ENCODE results near the gene ROBO1.

The ROBO1 gene

GRCh38 chr3:78847603-78848002, 920.2 kb downstream of the ROBO1 start:
- peaks cover 12% of the 10 kb centered on the region for H3K4me1 ChIP-seq (ENCODE audit: control insufficient read depth, insufficient read depth, low read length)
- H3K9me3 ChIP-seq (replicated peaks; ENCODE audit: low read length): no peaks in the 10 kb centered on the region
- H3K9ac ChIP-seq (ENCODE audit: low read depth, low read length): no peak overlapping the region
- H3K27me3 ChIP-seq (ENCODE audit: control insufficient read depth, insufficient read depth, low read length): no peaks in the 10 kb centered on the region
- no peaks in the 10 kb centered on the region for H3K36me3 ChIP-seq (ENCODE audit: insufficient read depth, low read length)
- no peak overlapping the region for H3K4me3 ChIP-seq (ENCODE audit: low read length)
- H3K4me2 ChIP-seq (ENCODE audit: low read length): no peak overlapping the region

DNA sequence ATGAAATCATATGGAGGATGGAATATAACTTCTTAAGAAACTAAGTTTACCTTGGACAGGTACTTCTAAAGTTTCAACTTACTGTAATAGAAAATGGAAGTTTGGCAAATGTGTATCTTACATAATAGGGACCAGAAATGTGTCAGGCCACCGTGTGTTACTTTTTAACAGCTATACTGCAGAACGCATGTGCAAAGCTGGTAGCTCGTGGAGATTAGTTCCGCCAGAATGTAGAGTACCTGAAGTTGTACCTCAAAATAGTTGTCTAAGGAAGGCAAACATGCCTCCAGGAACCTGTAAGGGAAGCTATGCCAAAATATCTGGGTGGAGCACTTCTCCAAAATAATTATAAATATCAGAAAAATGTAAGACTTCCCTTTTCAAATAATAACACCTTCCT, 920.6 kb downstream of the ROBO1 start:
- Histone ChIP-seq H3K9ac (ENCODE audit: low read depth, low read length) (no peak overlapping the region), H3K4me2 (ENCODE audit: low read length) (no peak overlapping the region), H3K36me3 (ENCODE audit: insufficient read depth, low read length) (no peaks in the 10 kb centered on the region), H3K4me1 (ENCODE audit: control insufficient read depth, insufficient read depth, low read length) (peaks cover 12% of the 10 kb centered on the region), H3K9me3 (replicated peaks; ENCODE audit: low read length) (no peaks in the 10 kb centered on the region), H3K4me3 (ENCODE audit: low read length) (no peak overlapping the region), H3K27me3 (ENCODE audit: control insufficient read depth, insufficient read depth, low read length) (no peaks in the 10 kb centered on the region)

DNA sequence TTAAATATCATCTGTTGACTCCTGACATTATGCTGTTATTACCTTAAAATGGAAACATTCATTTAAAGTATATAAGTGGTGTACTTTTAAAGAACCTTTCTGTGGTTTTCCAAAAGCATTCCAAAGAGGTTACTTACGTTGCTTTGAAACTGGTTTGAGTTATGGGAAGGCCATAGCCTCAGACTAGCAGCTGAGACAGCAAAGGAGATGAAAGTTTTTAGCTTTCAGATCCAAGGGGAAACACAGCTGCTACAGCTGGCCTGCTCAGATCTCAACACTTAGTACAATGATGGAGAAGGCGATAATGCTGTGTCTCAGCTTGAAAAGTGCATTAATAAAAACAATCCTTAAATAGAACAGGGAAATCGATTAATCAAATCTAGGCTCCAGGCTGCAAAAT, 921.1 kb downstream of the ROBO1 start:
- Histone ChIP-seq H3K4me3 (ENCODE audit: low read length) (no peak overlapping the region), H3K27me3 (ENCODE audit: control insufficient read depth, insufficient read depth, low read length) (no peaks in the 10 kb centered on the region), H3K9me3 (replicated peaks; ENCODE audit: low read length) (no peaks in the 10 kb centered on the region), H3K9ac (ENCODE audit: low read depth, low read length) (no peak overlapping the region), H3K36me3 (ENCODE audit: insufficient read depth, low read length) (no peaks in the 10 kb centered on the region), H3K4me2 (ENCODE audit: low read length) (no peak overlapping the region), H3K4me1 (ENCODE audit: control insufficient read depth, insufficient read depth, low read length) (peaks cover 12% of the 10 kb centered on the region)

DNA sequence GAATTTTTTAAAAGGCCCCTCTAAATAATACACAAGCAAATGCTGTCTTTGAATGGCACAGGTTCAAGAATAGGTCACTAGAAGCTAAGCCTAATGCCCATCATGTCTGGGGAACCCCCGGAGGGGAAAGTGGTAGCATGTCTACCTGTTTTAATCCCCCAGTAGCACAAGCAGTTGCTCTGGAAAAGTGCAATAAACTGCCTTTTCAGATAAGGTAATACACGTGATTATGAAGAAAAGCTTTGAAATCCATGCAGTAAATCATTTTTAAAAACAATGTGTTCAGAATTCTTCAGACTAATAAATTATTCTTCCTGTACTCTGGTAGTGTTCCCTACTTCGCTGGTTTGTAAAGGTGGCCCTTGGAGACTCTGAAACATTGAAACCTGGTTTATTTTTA, 922.2 kb downstream of the ROBO1 start:
- H3K4me2 ChIP-seq (ENCODE audit: low read length): no peak overlapping the region
- peaks cover 12% of the 10 kb centered on the region for H3K4me1 ChIP-seq (ENCODE audit: control insufficient read depth, insufficient read depth, low read length)
- H3K4me3 ChIP-seq (ENCODE audit: low read length): no peak overlapping the region
- H3K9me3 ChIP-seq (replicated peaks; ENCODE audit: low read length): no peaks in the 10 kb centered on the region
- H3K9ac ChIP-seq (ENCODE audit: low read depth, low read length): no peak overlapping the region
- no peaks in the 10 kb centered on the region for H3K36me3 ChIP-seq (ENCODE audit: insufficient read depth, low read length)
- no peaks in the 10 kb centered on the region for H3K27me3 ChIP-seq (ENCODE audit: control insufficient read depth, insufficient read depth, low read length)

- Histone ChIP-seq H3K9ac (ENCODE audit: low read depth, low read length) (no peak overlapping the region), H3K4me1 (ENCODE audit: control insufficient read depth, insufficient read depth, low read length) (peaks cover 19% of the 10 kb centered on the region), H3K9me3 (replicated peaks; ENCODE audit: low read length) (no peaks in the 10 kb centered on the region), H3K27me3 (ENCODE audit: control insufficient read depth, insufficient read depth, low read length) (no peaks in the 10 kb centered on the region), H3K4me3 (ENCODE audit: low read length) (no peak overlapping the region), H3K36me3 (ENCODE audit: insufficient read depth, low read length) (no peaks in the 10 kb centered on the region), H3K4me2 (ENCODE audit: low read length) (no peak overlapping the region)
Measured at GRCh38 chr3:78844307-78844706, 923.5 kb downstream of the ROBO1 start.

DNA sequence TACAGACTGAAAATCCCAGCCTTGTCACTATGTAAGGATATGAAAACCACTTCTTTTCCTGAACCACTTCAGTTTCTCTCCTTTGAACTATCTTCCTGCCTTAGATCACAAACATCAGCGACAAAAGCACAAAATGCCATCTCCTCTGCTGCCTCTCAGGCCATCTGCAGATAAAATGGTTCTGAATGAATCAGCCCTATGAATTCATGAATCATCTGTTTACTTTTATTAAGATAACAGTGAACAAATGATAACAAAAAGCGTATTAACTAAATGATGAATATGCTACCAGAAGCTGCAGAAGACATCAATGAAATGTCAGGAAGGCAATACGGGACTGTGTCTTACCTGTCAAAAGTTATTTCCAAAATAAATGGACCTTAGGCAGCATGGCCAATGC, 928.1 kb downstream of the ROBO1 start:
- Histone ChIP-seq H3K9ac (ENCODE audit: low read depth, low read length) (no peak overlapping the region), H3K4me2 (ENCODE audit: low read length) (peak overlapping the region; percentile 4), H3K9me3 (replicated peaks; ENCODE audit: low read length) (no peaks in the 10 kb centered on the region), H3K27me3 (ENCODE audit: control insufficient read depth, insufficient read depth, low read length) (no peaks in the 10 kb centered on the region), H3K36me3 (ENCODE audit: insufficient read depth, low read length) (no peaks in the 10 kb centered on the region), H3K4me1 (ENCODE audit: control insufficient read depth, insufficient read depth, low read length) (peaks cover 8% of the 10 kb centered on the region), H3K4me3 (ENCODE audit: low read length) (no peak overlapping the region)

DNA sequence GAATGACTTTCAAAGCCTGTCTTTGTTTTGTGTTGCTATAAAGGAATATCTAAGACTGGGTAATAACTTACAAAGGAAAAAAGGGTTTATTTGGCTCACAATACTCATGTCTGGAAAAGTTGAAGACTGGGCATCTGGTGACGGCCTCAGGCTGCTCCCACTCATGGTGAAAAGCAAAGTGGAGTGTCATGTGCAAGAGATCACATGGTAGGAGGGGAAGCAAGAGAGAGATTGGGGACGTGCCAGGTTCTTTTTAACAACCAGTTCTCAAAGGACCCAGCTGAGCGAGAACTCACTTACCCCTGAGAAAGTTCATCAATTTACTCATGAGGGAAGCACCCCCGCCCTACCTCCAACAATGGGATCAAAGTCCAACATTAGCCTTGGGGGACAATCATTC, 929.4 kb downstream of the ROBO1 start:
- Histone ChIP-seq H3K27me3 (ENCODE audit: control insufficient read depth, insufficient read depth, low read length) (no peaks in the 10 kb centered on the region), H3K4me2 (ENCODE audit: low read length) (no peak overlapping the region), H3K9ac (ENCODE audit: low read depth, low read length) (no peak overlapping the region), H3K9me3 (replicated peaks; ENCODE audit: low read length) (no peaks in the 10 kb centered on the region), H3K4me3 (ENCODE audit: low read length) (no peak overlapping the region), H3K4me1 (ENCODE audit: control insufficient read depth, insufficient read depth, low read length) (peaks cover 8% of the 10 kb centered on the region), H3K36me3 (ENCODE audit: insufficient read depth, low read length) (no peaks in the 10 kb centered on the region)

DNA sequence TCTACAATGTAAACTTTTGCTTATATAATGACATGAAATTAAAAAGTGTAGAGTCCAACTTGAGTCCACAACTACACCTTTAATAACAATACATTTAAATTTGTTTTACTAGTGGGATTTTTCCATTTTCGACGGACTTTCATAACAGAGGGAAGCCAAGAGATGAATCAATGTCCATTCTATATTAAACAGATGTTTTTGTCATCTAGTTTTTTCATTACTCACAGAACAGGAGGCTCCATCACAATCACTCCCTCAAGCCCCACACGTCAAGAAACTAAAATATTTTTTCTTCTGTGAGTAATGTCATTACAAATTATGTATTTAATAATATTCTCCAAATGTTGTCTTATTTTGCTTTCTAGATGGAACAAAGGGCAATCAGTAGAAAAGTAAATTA, 932.9 kb downstream of the ROBO1 start:
- Histone ChIP-seq H3K4me1 (ENCODE audit: control insufficient read depth, insufficient read depth, low read length) (peaks cover 5% of the 10 kb centered on the region), H3K9me3 (replicated peaks; ENCODE audit: low read length) (no peaks in the 10 kb centered on the region), H3K27me3 (ENCODE audit: control insufficient read depth, insufficient read depth, low read length) (no peaks in the 10 kb centered on the region), H3K36me3 (ENCODE audit: insufficient read depth, low read length) (no peaks in the 10 kb centered on the region), H3K4me2 (ENCODE audit: low read length) (no peak overlapping the region), H3K4me3 (ENCODE audit: low read length) (no peak overlapping the region), H3K9ac (ENCODE audit: low read depth, low read length) (no peak overlapping the region)

DNA sequence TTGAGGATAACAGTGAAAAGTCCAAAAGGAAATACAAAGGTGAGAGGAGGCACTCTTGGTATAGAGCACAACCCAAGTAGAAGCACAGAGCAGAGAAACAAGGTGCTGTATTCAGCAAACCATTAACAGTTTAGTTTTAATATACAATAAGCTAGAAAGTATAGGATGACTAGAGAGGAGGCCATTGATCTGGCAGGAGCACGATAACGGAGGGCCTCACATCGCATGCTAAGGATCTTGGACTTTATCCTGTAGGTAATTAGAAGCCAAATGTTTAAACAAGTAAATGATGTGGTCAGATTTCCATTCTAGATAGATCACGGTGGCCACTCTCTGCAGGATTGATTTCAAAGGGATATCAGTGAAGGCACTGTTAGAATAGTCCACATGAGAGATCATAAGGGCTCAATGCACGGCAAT, 935.0 kb downstream of the ROBO1 start:
- Histone ChIP-seq H3K27me3 (ENCODE audit: control insufficient read depth, insufficient read depth, low read length) (no peaks in the 10 kb centered on the region), H3K36me3 (ENCODE audit: insufficient read depth, low read length) (no peaks in the 10 kb centered on the region), H3K9me3 (replicated peaks; ENCODE audit: low read length) (no peaks in the 10 kb centered on the region), H3K4me3 (ENCODE audit: low read length) (no peak overlapping the region), H3K4me2 (ENCODE audit: low read length) (no peak overlapping the region), H3K9ac (ENCODE audit: low read depth, low read length) (no peak overlapping the region), H3K4me1 (ENCODE audit: control insufficient read depth, insufficient read depth, low read length) (no peaks in the 10 kb centered on the region)

DNA sequence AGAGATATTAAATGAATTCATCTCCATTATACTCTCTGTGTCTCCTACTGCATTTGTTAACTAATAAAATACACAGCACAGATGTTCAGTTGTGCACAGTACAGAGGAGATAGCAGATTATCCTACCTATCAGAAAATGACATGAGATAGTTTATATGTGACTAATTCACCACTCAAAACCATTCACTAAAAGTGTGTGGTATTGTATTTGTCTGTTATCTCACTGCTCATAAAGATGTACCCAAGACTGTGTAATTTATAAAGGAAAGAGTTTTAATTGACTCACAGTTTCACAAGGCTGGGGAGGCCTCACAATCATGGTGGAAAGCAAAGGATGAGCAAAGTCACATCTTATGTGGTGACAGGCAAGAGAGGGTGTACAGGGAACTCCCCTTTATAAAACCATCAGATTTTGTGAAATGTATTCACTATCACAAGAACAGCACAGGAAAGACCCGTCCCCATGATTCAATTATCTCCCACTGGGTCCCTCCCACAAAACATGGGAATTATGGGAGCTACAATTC, 936.3 kb downstream of the ROBO1 start:
- Histone ChIP-seq H3K4me1 (ENCODE audit: control insufficient read depth, insufficient read depth, low read length) (no peaks in the 10 kb centered on the region), H3K27me3 (ENCODE audit: control insufficient read depth, insufficient read depth, low read length) (no peaks in the 10 kb centered on the region), H3K4me2 (ENCODE audit: low read length) (no peak overlapping the region), H3K9me3 (replicated peaks; ENCODE audit: low read length) (no peaks in the 10 kb centered on the region), H3K36me3 (ENCODE audit: insufficient read depth, low read length) (no peaks in the 10 kb centered on the region), H3K9ac (ENCODE audit: low read depth, low read length) (no peak overlapping the region), H3K4me3 (ENCODE audit: low read length) (no peak overlapping the region)

DNA sequence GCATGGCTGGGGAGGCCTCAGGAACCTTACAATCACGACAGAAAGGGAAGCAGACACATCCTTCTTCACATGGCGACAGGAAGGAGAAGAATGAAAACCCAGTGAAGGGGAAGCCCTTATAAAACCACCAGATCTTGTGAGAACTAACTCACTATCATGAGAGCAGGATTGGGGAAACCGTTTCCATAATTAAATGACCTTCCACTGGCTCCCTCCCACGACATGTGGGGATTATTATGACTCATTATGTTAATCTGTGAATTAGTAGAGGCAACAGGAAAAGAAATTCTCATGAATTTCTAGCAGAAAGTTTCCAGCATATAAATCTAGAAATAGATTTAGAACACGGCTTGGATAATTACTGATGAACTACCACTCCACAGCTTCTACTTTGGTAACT, 937.3 kb downstream of the ROBO1 start:
- Histone ChIP-seq H3K27me3 (ENCODE audit: control insufficient read depth, insufficient read depth, low read length) (no peaks in the 10 kb centered on the region), H3K4me3 (ENCODE audit: low read length) (no peak overlapping the region), H3K36me3 (ENCODE audit: insufficient read depth, low read length) (no peaks in the 10 kb centered on the region), H3K9me3 (replicated peaks; ENCODE audit: low read length) (no peaks in the 10 kb centered on the region), H3K9ac (ENCODE audit: low read depth, low read length) (no peak overlapping the region), H3K4me1 (ENCODE audit: control insufficient read depth, insufficient read depth, low read length) (peaks cover under 1% of the 10 kb centered on the region), H3K4me2 (ENCODE audit: low read length) (no peak overlapping the region)

GRCh38 chr3:78827618-78828017, 940.2 kb downstream of the ROBO1 start:
- Histone ChIP-seq H3K4me3 (ENCODE audit: low read length) (no peak overlapping the region), H3K27me3 (ENCODE audit: control insufficient read depth, insufficient read depth, low read length) (no peaks in the 10 kb centered on the region), H3K9me3 (replicated peaks; ENCODE audit: low read length) (no peaks in the 10 kb centered on the region), H3K9ac (ENCODE audit: low read depth, low read length) (no peak overlapping the region), H3K4me2 (ENCODE audit: low read length) (no peak overlapping the region), H3K36me3 (ENCODE audit: insufficient read depth, low read length) (no peaks in the 10 kb centered on the region), H3K4me1 (ENCODE audit: control insufficient read depth, insufficient read depth, low read length) (peaks cover 16% of the 10 kb centered on the region)
